Posterior cingulate gyrus (tissue), 11 donors: ENCODE measurements around the gene SMAD6.
A peak's percentile ranks its signal among the peaks of the same experiment; 100 is the strongest.

Source experiments
- DNase-seq, 10 donors: peaks; one replicate each; pipeline versions ENCODE4 v3.0.0 to v3.0.0-alpha.2; 2020 to 2021; ENCODE audit warnings: mixed read lengths in 3 of 10
- intact Hi-C: fragments of 100-400 bp; cut with DNase I; formaldehyde crosslinking; loops from one replicate; pipeline ENCODE4 v1.15.1; 2023

SMAD6 gene

DNA sequence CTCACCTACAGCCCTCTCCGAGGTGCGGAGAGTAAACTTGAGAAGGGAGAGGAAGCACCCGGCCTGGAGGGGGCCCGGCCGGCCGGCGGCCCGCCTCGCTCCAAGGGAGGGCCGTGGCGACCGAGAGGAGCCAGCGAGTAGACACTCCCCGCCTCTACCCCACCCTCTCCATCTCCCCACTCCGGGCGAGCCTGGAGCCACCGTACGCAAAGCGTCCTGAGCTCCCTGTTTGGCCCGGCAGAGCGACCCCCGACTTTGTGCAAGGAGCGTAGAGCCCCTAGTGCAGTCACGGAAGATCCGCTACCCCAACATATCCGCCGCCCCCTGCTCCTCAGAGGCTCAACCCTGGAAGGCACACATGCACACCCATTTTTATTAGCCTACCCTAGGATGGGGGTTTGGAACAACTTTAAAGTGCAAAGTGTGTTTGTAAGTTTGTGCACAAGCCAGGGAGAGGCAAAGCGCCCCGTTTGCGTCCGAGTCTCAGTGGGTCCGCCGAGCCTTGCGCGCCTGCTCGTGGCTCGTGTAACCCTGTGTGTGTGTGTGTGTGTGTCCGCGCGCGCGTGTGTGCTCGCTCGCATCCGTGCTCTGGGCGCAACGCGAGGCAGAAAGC, 508 bp upstream of the SMAD6 start:
- intact Hi-C loops: loop anchor here (2.0 to 5.0 kb wide), 2 partner anchors 71 to 84 kb away; no protein-coding TSS in a partner anchor

DNA sequence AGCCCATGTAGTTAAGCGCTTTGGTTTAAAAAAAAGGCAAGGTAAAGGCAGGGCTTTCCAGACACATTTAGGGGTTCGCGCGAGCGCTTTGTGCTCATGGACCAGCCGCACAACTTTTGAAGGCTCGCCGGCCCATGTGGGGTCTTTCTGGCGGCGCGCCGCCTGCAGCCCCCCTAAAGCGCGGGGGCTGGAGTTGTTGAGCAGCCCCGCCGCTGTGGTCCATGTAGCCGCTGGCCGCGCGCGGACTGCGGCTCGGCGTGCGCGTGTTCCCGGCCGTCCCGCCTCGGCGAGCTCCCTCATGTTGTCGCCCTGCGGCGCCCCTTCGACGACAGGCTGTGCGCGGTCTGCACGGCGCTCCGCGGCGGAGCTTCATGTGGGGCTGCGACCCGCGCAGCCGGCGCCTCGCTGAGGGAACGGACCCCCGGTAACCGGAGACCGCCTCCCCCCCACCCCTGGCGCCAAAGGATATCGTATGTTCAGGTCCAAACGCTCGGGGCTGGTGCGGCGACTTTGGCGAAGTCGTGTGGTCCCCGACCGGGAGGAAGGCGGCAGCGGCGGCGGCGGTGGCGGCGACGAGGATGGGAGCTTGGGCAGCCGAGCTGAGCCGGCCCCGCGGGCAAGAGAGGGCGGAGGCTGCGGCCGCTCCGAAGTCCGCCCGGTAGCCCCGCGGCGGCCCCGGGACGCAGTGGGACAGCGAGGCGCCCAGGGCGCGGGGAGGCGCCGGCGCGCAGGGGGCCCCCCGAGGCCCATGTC, 927 bp downstream of the SMAD6 start:
- intact Hi-C loops: loop anchor here (2.0 to 5.0 kb wide), 2 partner anchors 70 to 86 kb away; no protein-coding TSS in a partner anchor
- peak in 1 of 10 donors; percentile 79 for DNase-seq

More for the DNA sequence above, 508 bp upstream of the SMAD6 start:
- DNase-seq: peak in 1 of 10 donors; percentile 79

DNA sequence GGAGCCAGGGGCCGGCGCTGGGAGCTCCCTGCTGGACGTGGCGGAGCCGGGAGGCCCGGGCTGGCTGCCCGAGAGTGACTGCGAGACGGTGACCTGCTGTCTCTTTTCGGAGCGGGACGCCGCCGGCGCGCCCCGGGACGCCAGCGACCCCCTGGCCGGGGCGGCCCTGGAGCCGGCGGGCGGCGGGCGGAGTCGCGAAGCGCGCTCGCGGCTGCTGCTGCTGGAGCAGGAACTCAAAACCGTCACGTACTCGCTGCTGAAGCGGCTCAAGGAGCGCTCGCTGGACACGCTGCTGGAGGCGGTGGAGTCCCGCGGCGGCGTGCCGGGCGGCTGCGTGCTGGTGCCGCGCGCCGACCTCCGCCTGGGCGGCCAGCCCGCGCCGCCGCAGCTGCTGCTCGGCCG, 1.5 kb downstream of the SMAD6 start:
- intact Hi-C loops: loop anchor here (2.0 to 5.0 kb wide), 2 partner anchors 69 to 86 kb away; no protein-coding TSS in a partner anchor
- DNase-seq: peak in 2 of 10 donors; percentile 78 to 87

DNA sequence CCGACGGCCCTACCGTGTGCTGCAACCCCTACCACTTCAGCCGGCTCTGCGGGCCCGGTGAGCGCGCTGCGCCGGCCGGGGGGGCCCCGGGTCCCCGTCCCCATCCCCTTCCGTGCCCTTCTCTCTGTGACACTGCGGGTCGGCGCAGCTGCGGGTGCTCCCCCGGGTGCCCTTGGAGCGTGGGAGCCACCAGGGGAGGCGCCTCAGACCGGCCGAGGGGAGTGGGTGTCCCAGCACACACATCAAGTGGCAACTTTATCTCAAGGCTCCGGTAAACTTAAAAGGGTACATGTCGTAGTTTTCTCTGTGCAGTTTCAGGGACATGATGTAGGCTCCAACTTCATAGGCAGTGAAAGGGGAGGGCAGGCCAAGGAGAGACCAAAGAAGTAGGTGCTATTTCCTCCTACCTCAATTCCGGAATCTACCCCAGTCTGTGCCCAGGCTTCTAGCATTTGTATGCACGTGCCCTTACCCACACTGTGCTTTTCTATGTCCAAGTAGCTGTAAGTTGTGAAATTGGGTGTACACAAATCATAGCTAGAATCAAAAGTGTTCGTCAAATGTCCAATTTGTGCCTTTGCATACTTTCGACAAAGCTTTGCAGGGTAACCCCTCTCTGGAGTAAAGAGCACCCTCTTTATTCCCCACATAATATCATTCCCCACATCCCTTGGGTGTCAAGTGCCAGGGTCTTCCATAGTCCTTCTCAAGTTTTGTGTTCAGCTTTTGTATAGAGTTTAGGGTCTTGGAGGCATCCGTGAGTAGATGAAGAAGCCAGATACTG, 2.2 kb downstream of the SMAD6 start:
- intact Hi-C loops: loop anchor here (5.0 kb wide), 1 partner anchor 87 kb away; no protein-coding TSS in a partner anchor

DNA sequence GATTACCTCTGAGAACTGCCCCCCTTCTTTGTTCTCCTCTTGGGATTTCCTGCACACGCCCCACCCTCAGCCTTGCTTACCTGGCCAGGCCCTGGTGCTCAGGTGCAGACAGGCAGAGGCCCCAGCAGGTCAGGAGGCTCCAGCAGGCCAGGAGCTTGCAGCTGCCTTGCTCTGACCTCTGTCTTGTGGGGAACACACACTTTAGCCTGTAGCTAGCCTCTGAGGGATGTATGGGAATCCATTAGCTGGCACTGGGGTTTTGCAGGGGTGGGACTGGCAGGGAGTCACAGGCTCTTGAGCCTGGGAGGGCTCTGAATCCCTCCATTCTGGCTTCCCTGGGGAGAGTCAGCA, 2.7 kb downstream of the SMAD6 start:
- intact Hi-C loops: loop anchor here (5.0 kb wide), 1 partner anchor 87 kb away; no protein-coding TSS in a partner anchor
- peak in 1 of 10 donors; percentile 32 for DNase-seq

More for the DNA sequence above, 2.2 kb downstream of the SMAD6 start:
- peak in 1 of 10 donors; percentile 59 for DNase-seq

DNA sequence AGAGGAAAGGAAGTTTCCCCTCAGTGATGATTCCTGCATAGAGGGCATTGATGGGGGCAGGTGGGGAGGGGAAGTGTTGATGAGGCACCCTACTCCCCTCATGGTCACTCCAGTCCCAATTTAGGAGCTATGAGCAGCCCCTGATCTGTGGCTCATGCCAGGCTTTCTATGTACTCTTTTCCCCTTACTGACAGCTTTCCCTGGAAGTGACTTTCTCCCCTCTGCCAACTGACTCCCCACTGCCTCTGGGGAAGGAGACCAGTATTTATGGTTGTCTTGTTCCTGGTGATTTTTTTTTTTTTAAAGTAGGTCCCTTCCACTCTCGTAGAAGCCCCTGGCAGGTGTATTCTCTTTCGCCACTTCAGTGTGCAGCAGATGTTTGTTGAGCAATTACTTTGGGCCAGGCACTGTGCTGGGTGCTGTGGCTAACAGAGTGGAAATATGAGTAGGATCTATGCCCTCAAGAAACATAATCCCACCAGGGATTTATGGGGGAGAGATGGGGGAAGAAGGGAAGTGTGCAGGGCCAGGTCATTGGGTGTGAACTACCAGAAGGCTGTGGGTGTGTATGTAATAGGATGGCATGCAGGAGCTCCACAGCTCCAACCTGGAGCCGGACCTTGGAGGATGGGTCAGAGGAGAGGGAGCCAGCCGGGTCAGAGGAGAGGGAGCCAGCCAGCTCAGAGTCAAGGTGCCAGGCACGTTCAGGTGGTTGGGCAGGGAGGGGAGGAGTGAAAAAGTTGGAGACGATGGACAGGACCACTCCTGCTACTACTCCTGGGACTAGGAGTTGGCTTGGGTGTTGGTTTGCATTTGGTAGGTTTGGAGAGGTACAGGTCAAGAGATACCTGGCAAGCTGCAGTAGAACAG, 3.5 kb downstream of the SMAD6 start:
- DNase-seq: peak in 1 of 10 donors; percentile 8

DNA sequence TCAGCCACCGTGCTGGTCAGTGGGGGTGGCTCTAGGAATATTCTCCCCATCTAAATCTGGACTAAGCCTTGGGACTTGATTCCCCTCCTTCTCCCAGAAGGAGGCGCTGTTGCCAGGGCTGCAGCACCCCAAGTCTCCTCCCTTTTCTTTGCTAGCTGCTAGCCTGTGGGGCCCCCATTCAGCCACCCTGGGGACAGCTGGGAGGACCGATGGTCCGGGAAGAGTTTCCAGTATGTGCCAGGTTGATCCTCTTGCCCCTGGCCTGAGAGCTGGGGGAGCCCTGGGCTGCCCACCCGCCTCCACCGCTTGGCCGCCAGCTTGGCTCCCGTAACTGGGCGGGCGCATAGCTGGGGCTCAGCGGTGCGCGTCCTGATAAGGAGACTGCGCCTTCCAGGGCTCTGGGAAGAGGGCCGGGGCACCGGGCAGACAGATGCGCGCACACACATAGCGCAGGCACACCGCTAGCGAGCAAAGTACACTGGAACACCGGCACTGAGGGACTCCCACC, 4.2 kb downstream of the SMAD6 start:
- DNase-seq: no peak
- intact Hi-C loops: no loop called here

More for the DNA sequence above, 3.5 kb downstream of the SMAD6 start:
- intact Hi-C loops: no loop called here

DNA sequence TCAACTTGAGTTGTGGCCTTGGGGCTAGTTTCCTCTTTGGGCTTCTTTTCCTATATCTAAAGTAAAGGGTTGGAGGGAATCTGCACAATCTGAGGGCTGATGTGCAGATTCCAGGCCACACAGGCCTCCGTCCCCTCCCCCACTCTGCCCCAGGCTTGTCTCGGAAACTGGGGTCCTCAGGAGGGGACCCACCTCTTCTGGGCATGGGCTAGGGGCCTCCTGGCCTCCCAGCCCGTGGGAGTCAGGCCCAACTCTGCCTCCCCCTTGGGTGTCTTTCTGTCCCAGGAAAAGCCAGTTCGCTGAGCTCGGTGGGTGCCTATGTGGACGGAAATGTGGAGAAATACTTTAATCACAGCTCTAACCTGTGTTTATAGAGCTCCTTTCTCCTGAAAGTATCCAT, 4.8 kb downstream of the SMAD6 start:
- intact Hi-C loops: no loop called here
- DNase-seq: no peak

DNA sequence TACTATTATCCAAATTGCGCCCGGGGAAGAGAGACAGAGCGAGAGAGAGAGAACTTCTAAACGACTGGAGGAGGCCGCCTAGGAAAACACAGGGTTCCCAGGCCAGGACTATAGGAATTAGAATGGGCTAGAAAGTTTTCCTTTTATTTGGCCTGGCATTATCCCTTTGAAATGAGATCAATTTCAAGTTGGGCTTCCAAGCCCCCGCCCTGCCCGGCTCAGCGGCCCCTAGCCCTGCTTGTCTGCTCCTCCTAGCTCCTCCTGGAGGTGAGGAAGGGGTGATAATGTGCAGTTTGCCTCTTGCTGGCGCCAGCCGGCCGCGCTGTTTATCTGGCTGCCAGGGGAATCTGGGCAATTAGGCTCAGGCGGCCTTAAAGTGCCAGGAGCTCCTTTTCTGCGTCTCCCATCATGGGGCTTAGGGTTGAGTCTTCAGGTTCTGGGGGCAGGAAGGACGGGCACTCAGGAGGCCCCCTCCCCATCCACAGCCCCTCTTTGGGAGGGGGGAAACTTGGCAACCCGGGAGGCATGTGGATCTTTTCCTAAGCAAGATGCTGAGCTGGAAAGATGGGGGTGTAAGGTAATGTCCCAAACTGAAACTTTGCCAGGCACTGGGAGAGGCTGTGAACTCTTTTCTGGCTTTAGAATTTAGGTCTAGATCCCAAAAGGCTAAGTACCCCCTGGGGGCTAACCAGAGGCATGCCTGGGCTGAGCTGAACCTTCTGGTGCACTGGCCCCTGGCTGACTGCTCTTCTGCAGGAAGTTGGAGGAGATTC, 5.5 kb downstream of the SMAD6 start:
- intact Hi-C loops: no loop called here
- peak in 1 of 10 donors; percentile 88 for DNase-seq

DNA sequence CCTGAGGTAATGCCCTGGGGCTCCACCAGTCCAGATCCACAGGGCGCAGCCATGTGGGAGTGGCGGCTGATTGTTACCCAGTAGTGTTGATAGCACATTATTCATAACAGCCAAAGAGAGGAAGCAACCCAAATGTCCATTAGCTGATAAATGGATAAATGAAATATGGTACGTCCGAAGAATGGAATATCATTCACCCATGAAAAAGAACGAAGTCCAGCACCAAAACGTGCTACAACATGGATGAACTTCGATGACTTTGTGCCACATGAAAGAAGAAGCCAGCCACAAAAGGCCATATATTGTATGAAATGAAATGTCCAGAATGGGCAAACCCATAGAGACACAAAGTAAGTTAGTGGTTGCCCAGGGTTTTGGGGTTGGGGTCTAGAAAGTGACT, 6.4 kb downstream of the SMAD6 start:
- intact Hi-C loops: no loop called here
- DNase-seq: no peak

DNA sequence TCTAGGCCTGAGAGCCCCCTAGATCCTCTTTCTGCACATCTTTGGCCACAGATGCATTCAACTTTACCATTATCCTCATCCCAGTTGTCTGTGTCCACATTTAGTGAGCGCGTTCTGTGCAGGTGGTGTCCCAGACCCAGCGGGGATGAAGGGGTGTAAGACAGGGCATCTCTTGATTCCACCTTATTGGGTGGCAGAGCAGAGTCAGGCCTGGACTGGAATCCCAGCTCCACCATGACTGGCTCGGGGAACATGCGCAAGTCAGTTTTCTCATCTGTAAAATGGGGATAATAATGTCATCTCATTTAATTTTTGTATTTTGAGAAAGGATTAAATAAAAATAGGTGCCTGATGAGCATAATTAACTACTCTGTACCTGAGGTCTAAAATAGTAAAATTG, 7.8 kb downstream of the SMAD6 start:
- intact Hi-C loops: no loop called here
- DNase-seq: no peak

DNA sequence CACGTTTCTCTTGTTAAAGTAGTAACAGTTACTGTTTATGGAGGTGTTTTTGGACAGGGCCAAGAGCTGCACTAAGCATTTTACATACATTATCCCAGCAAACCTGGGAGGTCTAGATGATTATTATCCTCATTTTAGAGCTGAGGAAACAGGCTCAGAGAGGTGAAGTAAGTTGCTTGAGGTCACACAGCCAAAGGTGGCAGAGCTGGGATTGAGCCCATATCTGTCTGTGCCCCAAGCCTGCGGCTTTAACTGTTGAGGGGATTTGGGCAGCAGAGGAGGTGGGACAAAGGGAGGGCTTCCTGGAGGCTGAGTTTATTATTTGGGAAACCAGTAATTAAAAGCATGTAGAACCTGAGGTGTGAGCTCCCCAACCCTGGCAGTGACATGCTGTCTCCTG, 9.2 kb downstream of the SMAD6 start:
- no peak for DNase-seq
- intact Hi-C loops: no loop called here

DNA sequence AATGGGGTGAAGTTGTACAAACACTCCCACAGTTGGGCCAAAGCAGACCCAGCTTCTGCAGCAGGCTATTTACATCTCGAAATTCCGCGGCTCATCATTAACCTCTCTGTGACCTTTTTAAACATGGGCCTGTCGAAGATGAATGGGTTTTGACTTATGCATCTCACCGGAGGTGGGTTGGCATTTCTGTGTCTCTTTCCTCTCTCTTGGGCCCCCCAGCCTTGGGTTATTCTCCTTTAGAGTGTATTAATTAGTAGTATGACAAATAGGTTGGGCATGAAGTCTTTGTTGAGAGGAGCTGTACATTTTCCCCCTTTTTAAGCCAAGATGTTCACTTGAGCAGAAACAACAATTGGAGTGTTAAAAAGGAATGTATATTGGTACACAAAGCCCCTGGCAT, 9.8 kb downstream of the SMAD6 start:
- DNase-seq: no peak
- intact Hi-C loops: no loop called here

DNA sequence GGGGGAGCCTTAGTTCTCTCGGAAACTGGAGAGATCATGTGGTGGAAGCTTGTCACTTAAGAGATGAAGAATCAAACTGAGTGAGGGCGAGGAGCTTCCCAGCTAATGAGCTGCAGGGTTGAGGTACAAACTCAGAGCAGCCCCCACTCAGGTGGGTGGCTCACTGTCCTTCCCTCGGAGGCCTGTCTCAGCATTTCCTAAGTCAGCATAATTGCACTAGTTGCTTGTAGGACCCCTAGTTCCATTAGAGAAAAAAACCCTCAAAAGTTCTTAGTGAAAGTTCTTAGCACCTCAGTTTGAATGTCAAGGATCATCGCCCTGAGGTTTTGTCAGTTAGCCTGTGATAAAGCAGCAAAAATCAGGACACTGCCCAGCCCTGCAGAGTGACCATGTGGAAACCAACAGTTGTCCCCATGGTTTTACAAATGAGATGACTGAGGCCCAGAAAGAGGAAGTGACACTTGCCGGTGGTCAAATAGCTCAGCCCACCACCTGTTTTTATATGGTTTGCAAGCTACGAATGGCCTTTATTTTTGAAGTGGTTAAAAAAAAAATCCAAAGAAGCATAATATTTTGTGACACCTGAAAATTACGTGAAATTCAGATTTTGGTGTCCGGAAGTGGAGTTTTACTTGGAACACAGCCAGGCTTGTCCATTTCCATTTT, 11.9 kb downstream of the SMAD6 start:
- DNase-seq: no peak
- intact Hi-C loops: no loop called here

DNA sequence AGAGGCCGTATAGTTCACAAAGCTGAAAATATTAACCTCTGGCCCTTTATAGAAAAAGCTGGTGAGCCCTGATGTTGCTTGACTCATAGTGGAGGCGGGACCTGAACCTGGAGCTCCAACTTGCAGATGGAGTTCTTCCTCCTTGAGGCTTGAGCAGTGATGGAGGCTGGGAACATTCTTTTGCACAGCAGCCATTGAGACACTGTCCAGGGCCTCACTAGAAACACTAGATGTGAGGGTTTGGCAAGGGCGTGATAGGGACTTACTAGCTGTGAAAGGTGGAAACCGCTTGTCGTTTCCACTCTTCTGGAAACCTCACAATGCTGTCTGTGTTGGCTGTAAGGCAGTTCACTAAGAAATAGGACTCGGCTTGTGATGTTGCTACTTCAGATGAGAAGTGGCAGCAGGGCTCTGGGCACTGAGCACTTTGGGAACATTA, 12.5 kb downstream of the SMAD6 start:
- DNase-seq: peak in 1 of 10 donors; percentile 22
- intact Hi-C loops: no loop called here

DNA sequence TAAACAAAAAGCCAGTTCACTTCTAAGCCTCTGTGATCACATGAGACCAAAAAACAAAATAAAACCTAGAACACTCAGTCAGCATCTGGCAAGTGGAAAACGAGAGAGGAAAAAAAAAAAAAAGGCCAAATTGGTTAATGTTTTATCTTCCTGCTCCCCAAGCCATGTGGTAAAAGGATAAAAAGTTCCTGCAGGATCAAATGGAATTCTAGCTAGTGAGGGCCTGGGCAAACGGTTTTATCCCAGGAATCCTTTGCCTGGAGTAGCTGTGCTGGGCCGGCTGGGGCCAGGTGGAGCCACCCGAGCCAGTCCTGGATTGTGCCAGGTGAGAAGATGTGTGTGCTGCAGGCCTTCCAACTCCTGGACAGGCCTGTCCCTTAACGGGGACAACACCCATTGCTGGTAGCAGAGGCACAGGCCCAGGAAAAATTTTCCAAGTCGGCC, 13.2 kb downstream of the SMAD6 start:
- intact Hi-C loops: no loop called here
- DNase-seq: peak in 1 of 10 donors; percentile 45

DNA sequence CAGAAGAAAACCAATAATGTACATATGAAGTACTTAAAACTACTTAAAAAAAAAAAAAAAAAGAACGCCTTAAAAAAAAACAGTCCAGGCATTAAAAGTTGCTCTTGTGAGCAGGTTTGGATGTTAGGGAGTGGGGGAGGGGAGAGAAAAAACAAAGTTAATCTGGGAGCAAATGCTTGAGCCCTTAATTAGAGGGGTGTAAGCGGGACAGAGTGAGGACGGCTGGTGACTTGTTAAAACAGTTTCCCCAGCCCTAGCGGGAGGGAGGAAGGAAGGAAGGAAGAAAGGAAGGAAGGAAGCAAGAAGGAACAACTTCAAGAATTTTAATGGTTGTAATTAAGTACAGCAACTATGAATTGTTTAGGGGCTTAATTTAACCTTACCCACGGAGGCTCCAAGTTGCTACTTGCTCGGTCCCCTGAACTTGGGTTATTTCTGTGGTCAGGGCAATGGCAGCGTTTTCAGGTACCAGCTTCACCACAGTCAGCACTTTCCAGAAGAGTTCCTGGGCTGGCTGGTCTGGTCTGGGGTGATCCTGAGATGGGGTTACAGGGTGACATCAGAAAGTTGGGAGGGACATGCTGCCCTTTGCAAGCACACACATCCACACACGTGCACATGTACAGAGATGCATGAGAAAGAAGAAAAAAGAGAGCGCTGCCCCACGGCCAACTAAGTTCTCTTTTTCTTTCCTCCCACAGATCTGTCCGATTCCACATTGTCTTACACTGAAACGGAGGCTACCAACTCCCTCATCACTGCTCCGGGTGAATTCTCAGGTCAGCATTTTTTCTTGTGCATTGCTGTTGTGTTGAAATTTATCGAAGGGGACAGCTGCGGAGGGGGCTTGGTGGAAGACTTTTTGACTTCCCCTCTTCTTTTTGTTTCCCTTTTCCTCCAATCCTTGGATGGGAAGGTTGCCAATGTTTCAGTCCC, 14.0 kb downstream of the SMAD6 start:
- intact Hi-C loops: no loop called here
- DNase-seq: peak in 1 of 10 donors; percentile 40
